Tracheal epithelial cell (primary cell): ENCODE data around the gene ITIH5. TPM values are rescaled to one million over a fixed set of nuclear protein-coding genes. Genes with fewer than 3 reads are reported as not detected.

ENCODE experiments used
- total RNA-seq: library from RNA; depleted of rRNA; stranded (reverse); fragments of >200 nt; gene quantifications from 2 replicates; pipeline ENCODE4 v1.2.1, GENCODE V29; 2014

ITIH5 gene
- total RNA-seq = under 0.01 and 0.21 TPM in 2 replicates

GRCh38 chr10:7666253-7667023 is at the start of gene ITIH5:
Gene ITIH5, minus strand, starts transcription at chr10:7666966. Its CDS starts 74 bp downstream, at chr10:7666892.

GRCh38 chr10:7703140-7703539 is 36.4 kb upstream of the ITIH5 start, which contains the start of gene ITIH2:
Gene ITIH2, plus strand, starts transcription at chr10:7703316. Its CDS starts 119 bp downstream, at chr10:7703435.

Other genes starting within 250 kb of the ITIH5 start
- not detected in 2 replicates for gene ITIH2, start 36.4 kb upstream of the ITIH5 start, total RNA-seq
- 3.1 and 6.2 TPM in 2 replicates for gene KIN, start 121.0 kb upstream of the ITIH5 start, total RNA-seq
- 239 and 289 TPM in 2 replicates for gene ATP5F1C, start 121.2 kb upstream of the ITIH5 start, total RNA-seq
- 1.2 and 1.3 TPM in 2 replicates for gene TAF3, start 151.5 kb upstream of the ITIH5 start, total RNA-seq